A549 (cell line): Measurements from ENCODE around the gene RGS2. TPM values are rescaled to one million over a fixed set of nuclear protein-coding genes. Genes with fewer than 3 reads are reported as not detected.

ENCODE experiments used
- ATAC-seq, 2 experiments: fragments of 200-7000 bp in 1 of 2; fragments of >200 bp in 1 of 2; cut with Nextera tagmentation in 1 of 2; cut with Tn5 transposase in 1 of 2; 3 replicates each; pipeline versions ENCODE4 v1.8.0 to v1.9.1; 2018 to 2020; ENCODE audit warnings: mild to moderate bottlenecking in 1 of 2, moderate library complexity in 1 of 2
- CTCF ChIA-PET: fragments of 300-600 bp; sonication (Branson Sonifier 250); formaldehyde crosslinking; extraction: SDS; loops from one replicate; lab custom pipeline; 2021; ENCODE audit warnings: antibody characterized with exemption, inconsistent platforms; lab: Yijun Ruan, JAX
- POLR2A ChIA-PET: fragments of 350-600 bp; formaldehyde crosslinking; extraction: SDS; loops from one replicate; lab custom pipeline; 2021; ENCODE audit warnings: antibody characterized with exemption, inconsistent platforms; lab: Yijun Ruan, JAX
- DNase-seq, 2 experiments: peaks; one replicate each; pipeline versions ENCODE4 v3.0.0 to v3.0.0-alpha.2; 2011 to 2016; ENCODE audit warnings: low read depth in 1 of 2, low spot score in 1 of 2
- FAIRE-seq: peaks from 2 replicates; lab custom pipeline; 2011; peaks lifted over from hg19 to GRCh38; lab: Jason Lieb, UNC
- H3K27ac ChIP-seq, 2 experiments: fragments of >200 bp; sonication (Bioruptor Twin); formaldehyde crosslinking; 3 replicates each; pipeline ENCODE4 v1.5.1; 2016 to 2017
- H3K4me1 ChIP-seq: fragments of >200 bp; sonication (Bioruptor Twin); formaldehyde crosslinking; 3 replicates; pipeline ENCODE4 v1.6.1; 2016
- H3K4me2 ChIP-seq: fragments of >200 bp; sonication (Bioruptor Twin); formaldehyde crosslinking; 3 replicates; pipeline ENCODE4 v1.6.1; 2016
- H3K4me3 ChIP-seq: fragments of >200 bp; sonication (Bioruptor Twin); formaldehyde crosslinking; 3 replicates; pipeline ENCODE4 v1.5.1; 2016
- H3K9me3 ChIP-seq: fragments of >200 bp; sonication (Bioruptor Twin); formaldehyde crosslinking; 3 replicates; pipeline ENCODE4 v1.6.1; 2016
- CBX8 ChIP-seq: fragments of 200-600 bp; sonication (generic); IDR thresholded peaks from 2 replicates; pipeline ENCODE4 v1.6.1; 2016
- CTCF ChIP-seq: fragments of >200 bp; sonication (Bioruptor Twin); formaldehyde crosslinking; IDR thresholded peaks from 3 replicates; pipeline ENCODE4 v1.5.1; 2016
- EHF ChIP-seq: fragments of 250-450 bp; sonication (Bioruptor Pico); IDR thresholded peaks from 2 replicates; pipeline ENCODE4 v1.5.0; 2020; ENCODE audit warnings: mild to moderate bottlenecking
- EHMT2 ChIP-seq: fragments of 200-600 bp; sonication (generic); IDR thresholded peaks from 2 replicates; pipeline ENCODE4 v1.6.1; 2016; ENCODE audit warnings: antibody characterized with exemption, low read depth, mild to moderate bottlenecking, moderate library complexity
- FOSL2 ChIP-seq, 2 experiments: fragments of 450-650 bp in 1 of 2; fragments of >200 bp in 1 of 2; sonication (Bioruptor Twin) in 1 of 2; formaldehyde crosslinking; IDR thresholded peaks; 2 replicates each; pipeline versions ENCODE4 v1.5.0 to v1.6.1; 2016 to 2020; ENCODE audit warnings: mild to moderate bottlenecking in 1 of 2, moderate library complexity in 1 of 2
- FOXS1 ChIP-seq: fragments of 250-450 bp; sonication (Bioruptor Pico); IDR thresholded peaks from 2 replicates; pipeline ENCODE4 v1.5.0; 2020; ENCODE audit warnings: mild to moderate bottlenecking, moderate library complexity
- GATA3 ChIP-seq: IDR thresholded peaks from 2 replicates; pipeline ENCODE4 v1.6.1; 2012; ENCODE audit warnings: borderline replicate concordance
- HMGXB4 ChIP-seq: fragments of 250-450 bp; sonication (Bioruptor Pico); IDR thresholded peaks from 2 replicates; pipeline ENCODE4 v1.5.0; 2021; ENCODE audit warnings: mild to moderate bottlenecking, moderate library complexity, borderline replicate concordance
- MAFK ChIP-seq: fragments of 450-650 bp; IDR thresholded peaks from 2 replicates; pipeline ENCODE4 v1.6.1; 2014; ENCODE audit not compliant: partially characterized antibody
- MAZ ChIP-seq: fragments of 150-350 bp; IDR thresholded peaks from 2 replicates; pipeline ENCODE4 v1.6.1; 2014; ENCODE audit warnings: antibody characterized with exemption, low read depth, low read length, borderline replicate concordance
- NPAS2 ChIP-seq: fragments of 250-450 bp; sonication (Bioruptor Pico); IDR thresholded peaks from 2 replicates; pipeline ENCODE4 v1.8.0; 2022; ENCODE audit warnings: mild to moderate bottlenecking, moderate library complexity, borderline replicate concordance
- RAD21 ChIP-seq, 2 experiments: fragments of >200 bp in 1 of 2; sonication (Bioruptor Twin) in 1 of 2; formaldehyde crosslinking in 1 of 2; IDR thresholded peaks in 1 of 2; conservative IDR thresholded peaks in 1 of 2; 2 replicates in 1 of 2; 3 replicates in 1 of 2; pipeline ENCODE4 v1.6.1; 2012 to 2018; ENCODE audit warnings: inconsistent platforms in 1 of 2
- RARB ChIP-seq: fragments of 250-450 bp; sonication (Bioruptor Pico); IDR thresholded peaks from 2 replicates; pipeline ENCODE4 v1.8.0; 2021; ENCODE audit warnings: mild to moderate bottlenecking, moderate library complexity
- REST ChIP-seq: fragments of 200-600 bp; sonication (generic); IDR thresholded peaks from 2 replicates; pipeline ENCODE4 v1.6.1; 2016; ENCODE audit warnings: antibody characterized with exemption, mild to moderate bottlenecking, moderate library complexity
- RFX5 ChIP-seq: fragments of 450-650 bp; IDR thresholded peaks from 2 replicates; pipeline ENCODE4 v1.7.1; 2014; ENCODE audit warnings: antibody characterized with exemption, mild to moderate bottlenecking, moderate library complexity
- SREBF2 ChIP-seq: fragments of 450-650 bp; IDR thresholded peaks from 2 replicates; pipeline ENCODE4 v1.6.1; 2014; ENCODE audit warnings: mild to moderate bottlenecking, moderate library complexity
- TP53 ChIP-seq: fragments of 250-450 bp; sonication (Bioruptor Pico); IDR thresholded peaks from 2 replicates; pipeline ENCODE4 v1.5.0; 2021; ENCODE audit warnings: mild to moderate bottlenecking, moderate library complexity
- WGBS: methylation state at CpG from one replicate; pipeline ENCODE4 v1.1.6; 2017; ENCODE audit errors: missing lambda C conversion rate; 5-methylcytosine and 5-hydroxymethylcytosine counted together
- polyA plus RNA-seq, 4 experiments: library from polyadenylated mRNA; depleted of rRNA in 3 of 4; stranded (reverse); fragments of >200 nt; fragmentation: RNase III in 1 of 4; extraction: RNeasy Plus Mini Kit Qiagen cat#74134 plus additional on column Dnase treatment in 1 of 4; gene quantifications; 2 replicates in 3 of 4; 3 replicates in 1 of 4; pipeline ENCODE4 v1.2.3, GENCODE V29; 2011 to 2017
- TF ChIP-seq, protein P1 (sequence below): fragments of 450-650 bp; IDR thresholded peaks from 2 replicates; pipeline ENCODE4 v1.6.1; 2014; ENCODE audit warnings: antibody characterized with exemption

Gene RGS2
- polyA plus RNA-seq, 2 of the 4 experiments (the other 2 are of a cell fraction): 20.1 to 26.5 TPM

- Histone ChIP-seq H3K4me2 (no peak overlapping the region), H3K4me3 (no peak overlapping the region), H3K27ac (no peak overlapping the region), H3K4me1 (no peaks in the 10 kb centered on the region)
- ATAC-seq (no peak), FAIRE-seq (no peak)
- CTCF ChIA-PET: interaction anchor here (0.7 kb wide), 1 partner anchor 315 kb away, joined by 5 read pairs; no protein-coding TSS in a partner anchor
- TF ChIP-seq CBX8 (no peak), MAZ (no peak), HMGXB4 (no peak), EHMT2 (no peak), RFX5 (no peak), REST (no peak), RARB (CRISPR knock-in tag) (no peak), FOSL2 (IDR thresholded peaks at IDR 0.05) (no peak), FOSL2 (CRISPR knock-in tag; IDR thresholded peaks at IDR 0.05) (no peak), MAFK (no peak), TP53 (CRISPR knock-in tag) (no peak), GATA3 (no peak)
- TF ChIP-seq, all 56 proteins: peak for 0
- H3K9me3 ChIP-seq: no peaks in the 10 kb centered on the region
- WGBS: 18% methylated on average over 1 of the region's 1 CpG
- POLR2A ChIA-PET: no interaction called here
- no peak for DNase-seq
Measured at GRCh38 chr1:192849011-192849410, 40.2 kb downstream of the RGS2 start.

DNA sequence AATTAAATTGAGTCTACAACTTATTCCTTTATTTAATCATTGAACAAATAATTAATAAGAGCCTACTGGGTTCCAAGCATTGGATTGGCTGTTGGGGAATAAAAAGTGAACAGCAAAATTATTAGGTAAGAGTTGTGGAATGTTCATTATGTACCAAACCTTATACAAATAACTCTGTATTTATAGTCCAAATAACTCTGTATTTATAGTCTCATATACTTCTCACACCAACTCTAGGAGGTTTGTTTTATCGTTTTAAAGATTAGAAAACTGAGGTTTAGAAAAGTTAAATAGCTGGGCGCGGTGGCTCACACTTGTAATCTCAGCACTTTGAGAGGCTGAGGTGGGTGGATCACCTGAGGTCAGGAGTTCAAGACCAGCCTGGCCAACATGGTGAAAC is 40.6 kb downstream of the RGS2 start:
- no peak overlapping the region for H3K4me3 ChIP-seq
- H3K27ac ChIP-seq: no peak overlapping the region
- 66% methylated on average over 3 of the region's 3 CpGs for WGBS
- no peaks in the 10 kb centered on the region for H3K4me1 ChIP-seq
- no peaks in the 10 kb centered on the region for H3K9me3 ChIP-seq
- no peak overlapping the region for H3K4me2 ChIP-seq
- no peak for FAIRE-seq
- DNase-seq: no peak
- POLR2A ChIA-PET: no interaction called here
- no peak for TF ChIP-seq RARB (CRISPR knock-in tag)
- TF ChIP-seq, all 56 proteins: peak for 0
- ATAC-seq: no peak
- CTCF ChIA-PET: no interaction called here

- Histone ChIP-seq H3K27ac (no peak overlapping the region), H3K9me3 (no peaks in the 10 kb centered on the region), H3K4me2 (no peak overlapping the region), H3K4me1 (no peaks in the 10 kb centered on the region), H3K4me3 (no peak overlapping the region)
- DNase-seq: no peak
- no peak for TF ChIP-seq HMGXB4
- TF ChIP-seq, protein P1, sequence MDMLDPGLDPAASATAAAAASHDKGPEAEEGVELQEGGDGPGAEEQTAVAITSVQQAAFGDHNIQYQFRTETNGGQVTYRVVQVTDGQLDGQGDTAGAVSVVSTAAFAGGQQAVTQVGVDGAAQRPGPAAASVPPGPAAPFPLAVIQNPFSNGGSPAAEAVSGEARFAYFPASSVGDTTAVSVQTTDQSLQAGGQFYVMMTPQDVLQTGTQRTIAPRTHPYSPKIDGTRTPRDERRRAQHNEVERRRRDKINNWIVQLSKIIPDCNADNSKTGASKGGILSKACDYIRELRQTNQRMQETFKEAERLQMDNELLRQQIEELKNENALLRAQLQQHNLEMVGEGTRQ: no peak
- TF ChIP-seq FOXS1 (CRISPR knock-in tag): no peak
- TF ChIP-seq CTCF: no peak
- TF ChIP-seq EHF (CRISPR knock-in tag): no peak
- no peak for TF ChIP-seq NPAS2 (CRISPR knock-in tag)
- no peak for TF ChIP-seq CBX8
- no peak for TF ChIP-seq SREBF2
- TF ChIP-seq RAD21 (conservative IDR thresholded peaks at IDR 0.05 in 1 of 2, IDR thresholded peaks at IDR 0.05 in 1 of 2): no peak
- no peak for TF ChIP-seq GATA3
- ChIA-PET POLR2A (no interaction called here), CTCF (no interaction called here)
- 0% methylated on average over 1 of the region's 1 CpG for WGBS
- no peak for FAIRE-seq
- ATAC-seq: no peak
Measured at GRCh38 chr1:192852001-192852947, 43.4 kb downstream of the RGS2 start.
